SK-N-SH treated with all-trans-retinoic acid at 6 μM for 48 hours (cell line): Measurements from ENCODE around the gene TRAIP.

Experiments used
- GLIS3 ChIP-seq: fragments of 250-450 bp; sonication (Bioruptor Pico); IDR thresholded peaks from 2 replicates; pipeline ENCODE4 v1.5.0; 2020; ENCODE audit warnings: mild to moderate bottlenecking, moderate library complexity
- OSR1 ChIP-seq: fragments of 250-450 bp; sonication (Bioruptor Pico); IDR thresholded peaks from 2 replicates; pipeline ENCODE4 v1.8.0; 2022; ENCODE audit warnings: moderate library complexity, mild to moderate bottlenecking, inconsistent platforms
- PPARA ChIP-seq: fragments of 250-450 bp; sonication (Bioruptor Pico); IDR thresholded peaks from 2 replicates; pipeline ENCODE4 v1.5.0; 2020; ENCODE audit warnings: mild to moderate bottlenecking, borderline replicate concordance
- TCF4 ChIP-seq: fragments of 250-450 bp; sonication (Bioruptor Pico); IDR thresholded peaks from 2 replicates; pipeline ENCODE4 v1.8.0; 2021; ENCODE audit warnings: mild to moderate bottlenecking, moderate library complexity, borderline replicate concordance
- TOX ChIP-seq: fragments of 250-450 bp; sonication (Bioruptor Pico); IDR thresholded peaks from 2 replicates; pipeline ENCODE4 v1.8.0; 2021; ENCODE audit warnings: mild to moderate bottlenecking, moderate library complexity, borderline replicate concordance
- ZFP3 ChIP-seq: fragments of 250-450 bp; sonication (Bioruptor Pico); IDR thresholded peaks from 2 replicates; pipeline ENCODE4 v1.5.0; 2020; ENCODE audit warnings: mild to moderate bottlenecking, moderate library complexity
- ZFP30 ChIP-seq: fragments of 450-650 bp; formaldehyde crosslinking; IDR thresholded peaks from 2 replicates; pipeline ENCODE4 v1.5.0; 2022; ENCODE audit warnings: mild to moderate bottlenecking, moderate library complexity
- ZNF8 ChIP-seq: fragments of 450-650 bp; formaldehyde crosslinking; IDR thresholded peaks from 2 replicates; pipeline ENCODE4 v1.5.0; 2020; ENCODE audit warnings: mild to moderate bottlenecking, moderate library complexity
- TF ChIP-seq, protein P1 (sequence below): fragments of 250-450 bp; sonication (Bioruptor Pico); IDR thresholded peaks from 2 replicates; pipeline ENCODE4 v1.8.0; 2020; ENCODE audit warnings: mild to moderate bottlenecking, moderate library complexity, borderline replicate concordance

DNA sequence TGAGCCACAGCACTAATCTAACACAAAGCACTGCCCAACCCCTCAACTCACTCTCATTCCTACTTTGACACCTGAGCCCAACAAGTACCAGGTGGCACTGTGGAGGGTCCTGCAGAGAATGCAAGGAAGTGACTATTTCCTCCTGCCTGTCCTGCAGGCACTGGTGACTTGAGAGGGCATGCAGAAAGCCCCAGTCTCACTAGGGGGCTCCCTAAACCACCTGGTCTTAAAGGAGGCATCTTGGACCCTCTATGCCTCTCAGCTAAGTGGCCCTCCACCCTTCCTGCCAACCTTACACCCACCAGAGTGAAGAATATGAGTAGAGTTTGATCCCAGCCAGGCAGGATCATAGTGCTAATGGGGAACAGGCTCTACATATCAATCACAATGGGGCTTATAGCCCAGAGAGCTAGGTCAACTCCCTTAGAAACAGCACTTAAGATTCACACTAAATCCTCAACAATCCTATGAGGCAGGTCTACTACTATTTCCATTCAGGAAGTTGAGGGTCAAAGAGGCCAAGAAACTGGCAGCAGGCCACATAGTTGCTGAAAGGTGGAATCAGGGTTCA lies 15.2 kb downstream of the TRAIP start:
- TF ChIP-seq ZNF8 (no peak), TOX (no peak), GLIS3 (CRISPR knock-in tag) (no peak), ZFP3 (CRISPR knock-in tag) (no peak), TCF4 (no peak), OSR1 (CRISPR knock-in tag) (no peak), PPARA (no peak), ZFP30 (no peak)
- TF ChIP-seq, protein P1, sequence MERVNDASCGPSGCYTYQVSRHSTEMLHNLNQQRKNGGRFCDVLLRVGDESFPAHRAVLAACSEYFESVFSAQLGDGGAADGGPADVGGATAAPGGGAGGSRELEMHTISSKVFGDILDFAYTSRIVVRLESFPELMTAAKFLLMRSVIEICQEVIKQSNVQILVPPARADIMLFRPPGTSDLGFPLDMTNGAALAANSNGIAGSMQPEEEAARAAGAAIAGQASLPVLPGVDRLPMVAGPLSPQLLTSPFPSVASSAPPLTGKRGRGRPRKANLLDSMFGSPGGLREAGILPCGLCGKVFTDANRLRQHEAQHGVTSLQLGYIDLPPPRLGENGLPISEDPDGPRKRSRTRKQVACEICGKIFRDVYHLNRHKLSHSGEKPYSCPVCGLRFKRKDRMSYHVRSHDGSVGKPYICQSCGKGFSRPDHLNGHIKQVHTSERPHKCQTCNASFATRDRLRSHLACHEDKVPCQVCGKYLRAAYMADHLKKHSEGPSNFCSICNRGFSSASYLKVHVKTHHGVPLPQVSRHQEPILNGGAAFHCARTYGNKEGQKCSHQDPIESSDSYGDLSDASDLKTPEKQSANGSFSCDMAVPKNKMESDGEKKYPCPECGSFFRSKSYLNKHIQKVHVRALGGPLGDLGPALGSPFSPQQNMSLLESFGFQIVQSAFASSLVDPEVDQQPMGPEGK (CRISPR knock-in tag) = no peak
